Measurements from ENCODE around the gene LRTM2.

GRCh38 chr12:1815814-1816729 lies 4.3 kb upstream of the LRTM2 start:
- TF ChIP-seq EZH2 (IDR thresholded peaks at IDR 0.05) (no peak), POLR2AphosphoS5 (IDR thresholded peaks at IDR 0.05; ENCODE audit: borderline replicate concordance, low read depth, low read length) (no peak)
